ENCODE measurements around the gene PPP6R3.
"Not testable (repeated sequence)": the region's sequence is repeated elsewhere in the genome, so short reads cannot be mapped to it uniquely, and the experiment has no call there.

PPP6R3 gene

GRCh38 chr11:68531129-68531693, 70.7 kb downstream of the PPP6R3 start:
- no peak for DNase-seq

GRCh38 chr11:68532727-68533369, 72.3 kb downstream of the PPP6R3 start:
- no peak for DNase-seq

GRCh38 chr11:68533945-68534344, 73.4 kb downstream of the PPP6R3 start:
- DNase-seq = no peak

GRCh38 chr11:68535098-68535497, 74.5 kb downstream of the PPP6R3 start:
- DNase-seq = no peak

GRCh38 chr11:68536706-68537105, 76.2 kb downstream of the PPP6R3 start:
- no peak for DNase-seq

- DNase-seq = no peak
Observed at GRCh38 chr11:68538025-68538424, 77.5 kb downstream of the PPP6R3 start.

- DNase-seq = no peak
Observed at GRCh38 chr11:68539395-68539794, 78.8 kb downstream of the PPP6R3 start.

- not testable (repeated sequence) for DNase-seq
Observed at GRCh38 chr11:68540504-68540903, 80.0 kb downstream of the PPP6R3 start.

GRCh38 chr11:68541116-68541515, 80.6 kb downstream of the PPP6R3 start:
- no peak for DNase-seq

- no peak for DNase-seq
Observed at GRCh38 chr11:68541991-68542390, 81.4 kb downstream of the PPP6R3 start.

- peak; percentile 17 for DNase-seq
Observed at GRCh38 chr11:68542617-68543016, 82.1 kb downstream of the PPP6R3 start.

- DNase-seq = no peak
Observed at GRCh38 chr11:68543594-68543993, 83.0 kb downstream of the PPP6R3 start.

- no peak for DNase-seq
Observed at GRCh38 chr11:68545347-68545746, 84.8 kb downstream of the PPP6R3 start.

- no peak for DNase-seq
Observed at GRCh38 chr11:68545796-68546195, 85.2 kb downstream of the PPP6R3 start.

GRCh38 chr11:68546555-68546954, 86.0 kb downstream of the PPP6R3 start:
- DNase-seq = no peak

- no peak for DNase-seq
Observed at GRCh38 chr11:68549789-68550484, 89.4 kb downstream of the PPP6R3 start.

GRCh38 chr11:68550485-68550817, 89.9 kb downstream of the PPP6R3 start:
- no peak for DNase-seq

- DNase-seq = no peak
Observed at GRCh38 chr11:68551223-68551622, 90.7 kb downstream of the PPP6R3 start.

- DNase-seq = no peak
Observed at GRCh38 chr11:68551777-68552176, 91.2 kb downstream of the PPP6R3 start.

- DNase-seq = no peak
Observed at GRCh38 chr11:68552542-68552941, 92.0 kb downstream of the PPP6R3 start.

GRCh38 chr11:68560216-68560615, 99.7 kb downstream of the PPP6R3 start:
- no peak for DNase-seq

- DNase-seq = no peak
Observed at GRCh38 chr11:68563454-68563853, 102.9 kb downstream of the PPP6R3 start.

- no peak for DNase-seq
Observed at GRCh38 chr11:68564261-68564660, 103.7 kb downstream of the PPP6R3 start.

- no peak for DNase-seq
Observed at GRCh38 chr11:68565768-68566167, 105.2 kb downstream of the PPP6R3 start.

GRCh38 chr11:68567553-68567952, 107.0 kb downstream of the PPP6R3 start:
- DNase-seq = no peak
